NOMO-1 (cell line): ENCODE measurements around the gene NPHP3.
"Not testable (repeated sequence)": the region's sequence is repeated elsewhere in the genome, so short reads cannot be mapped to it uniquely, and the experiment has no call there.

Experiments used
- DNase-seq, 2 experiments: peaks; one replicate each; lab custom pipeline; 2025; ENCODE audit not compliant: unreplicated experiment in 2 of 2; lab: John Stamatoyannopoulos, UW

NPHP3 gene

GRCh38 chr3:132645058-132645457, 77.2 kb downstream of the NPHP3 start:
- no peak for DNase-seq

GRCh38 chr3:132643366-132643765, 78.8 kb downstream of the NPHP3 start:
- peak in 1 of 2 experiments; percentile 20 for DNase-seq

- no peak for DNase-seq
Observed at GRCh38 chr3:132642539-132642847, 79.7 kb downstream of the NPHP3 start.

- peak; percentile 29 to 77 for DNase-seq
Observed at GRCh38 chr3:132641837-132642538, 80.2 kb downstream of the NPHP3 start.

GRCh38 chr3:132641427-132641826, 80.8 kb downstream of the NPHP3 start:
- not testable (repeated sequence) for DNase-seq

GRCh38 chr3:132638706-132639105, 83.5 kb downstream of the NPHP3 start:
- DNase-seq = no peak

- no peak for DNase-seq
Observed at GRCh38 chr3:132637590-132637989, 84.6 kb downstream of the NPHP3 start.

- DNase-seq = no peak
Observed at GRCh38 chr3:132635052-132635451, 87.2 kb downstream of the NPHP3 start.
